ENCODE data around the gene LIN28B.

DNA sequence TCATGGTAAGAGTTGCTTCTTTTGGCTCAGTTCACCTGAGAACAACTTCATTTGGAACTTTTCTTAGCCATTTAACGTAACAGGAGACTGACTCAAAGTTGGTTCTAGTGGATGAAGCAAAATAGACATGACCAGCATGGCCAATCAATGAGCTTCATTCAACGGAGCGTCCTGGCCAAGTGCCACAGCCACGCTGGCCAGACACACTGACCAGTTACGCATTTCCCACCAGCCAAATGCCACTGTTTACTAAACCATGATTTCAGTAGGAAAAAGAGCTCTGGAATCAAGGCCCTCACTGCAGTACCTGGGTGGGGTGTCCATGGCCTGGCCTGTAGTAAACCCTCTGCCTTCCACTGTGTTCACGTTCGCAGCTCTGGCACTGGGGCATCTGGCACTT lies 142.5 kb downstream of the LIN28B start:
- TF ChIP-seq, protein P1, sequence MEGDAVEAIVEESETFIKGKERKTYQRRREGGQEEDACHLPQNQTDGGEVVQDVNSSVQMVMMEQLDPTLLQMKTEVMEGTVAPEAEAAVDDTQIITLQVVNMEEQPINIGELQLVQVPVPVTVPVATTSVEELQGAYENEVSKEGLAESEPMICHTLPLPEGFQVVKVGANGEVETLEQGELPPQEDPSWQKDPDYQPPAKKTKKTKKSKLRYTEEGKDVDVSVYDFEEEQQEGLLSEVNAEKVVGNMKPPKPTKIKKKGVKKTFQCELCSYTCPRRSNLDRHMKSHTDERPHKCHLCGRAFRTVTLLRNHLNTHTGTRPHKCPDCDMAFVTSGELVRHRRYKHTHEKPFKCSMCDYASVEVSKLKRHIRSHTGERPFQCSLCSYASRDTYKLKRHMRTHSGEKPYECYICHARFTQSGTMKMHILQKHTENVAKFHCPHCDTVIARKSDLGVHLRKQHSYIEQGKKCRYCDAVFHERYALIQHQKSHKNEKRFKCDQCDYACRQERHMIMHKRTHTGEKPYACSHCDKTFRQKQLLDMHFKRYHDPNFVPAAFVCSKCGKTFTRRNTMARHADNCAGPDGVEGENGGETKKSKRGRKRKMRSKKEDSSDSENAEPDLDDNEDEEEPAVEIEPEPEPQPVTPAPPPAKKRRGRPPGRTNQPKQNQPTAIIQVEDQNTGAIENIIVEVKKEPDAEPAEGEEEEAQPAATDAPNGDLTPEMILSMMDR (IDR thresholded peaks at IDR 0.05) = no peak
- TF ChIP-seq POLR2A (IDR thresholded peaks at IDR 0.05) = no peak
